Measurements from ENCODE around the gene UBAC2.

The UBAC2 gene

GRCh38 chr13:99299256-99299919, 98.7 kb downstream of the UBAC2 start:
- no peak for DNase-seq

- no peak for DNase-seq
Observed at GRCh38 chr13:99299920-99300341, 99.3 kb downstream of the UBAC2 start.

- DNase-seq, result no peak
Observed at GRCh38 chr13:99301056-99301838, 100.6 kb downstream of the UBAC2 start.

- no peak for DNase-seq
Observed at GRCh38 chr13:99301913-99302636, 101.4 kb downstream of the UBAC2 start.

GRCh38 chr13:99302637-99303505, 102.2 kb downstream of the UBAC2 start:
- DNase-seq, result no peak

- peak; percentile 90 for DNase-seq
Observed at GRCh38 chr13:99303863-99304521, 103.3 kb downstream of the UBAC2 start.

GRCh38 chr13:99304541-99304940, 103.9 kb downstream of the UBAC2 start:
- no peak for DNase-seq

GRCh38 chr13:99305158-99305557, 104.5 kb downstream of the UBAC2 start:
- no peak for DNase-seq

GRCh38 chr13:99305566-99305965, 104.9 kb downstream of the UBAC2 start:
- no peak for DNase-seq

GRCh38 chr13:99307247-99307646, 106.6 kb downstream of the UBAC2 start, which contains the start of gene GPR183:
GPR183 (minus strand) TSS chr13:99307399; CDS start chr13:99296145, 11,254 bp downstream.
- peak; percentile 71 for DNase-seq

GRCh38 chr13:99307648-99308339, 107.1 kb downstream of the UBAC2 start:
- DNase-seq, result peak; percentile 68

- DNase-seq, result no peak
Observed at GRCh38 chr13:99308471-99309087, 107.9 kb downstream of the UBAC2 start.

- DNase-seq, result no peak
Observed at GRCh38 chr13:99310382-99311031, 109.9 kb downstream of the UBAC2 start.

- DNase-seq, result no peak
Observed at GRCh38 chr13:99311137-99311536, 110.5 kb downstream of the UBAC2 start.

- DNase-seq, result no peak
Observed at GRCh38 chr13:99311748-99312492, 111.3 kb downstream of the UBAC2 start.

GRCh38 chr13:99312493-99312883, 111.8 kb downstream of the UBAC2 start:
- DNase-seq, result peak; percentile 83

- DNase-seq, result no peak
Observed at GRCh38 chr13:99313501-99313900, 112.8 kb downstream of the UBAC2 start.

GRCh38 chr13:99313941-99314340, 113.3 kb downstream of the UBAC2 start:
- no peak for DNase-seq

GRCh38 chr13:99314640-99315176, 114.1 kb downstream of the UBAC2 start:
- DNase-seq, result no peak
